Measurements from ENCODE around the gene TMEM250.

DNA sequence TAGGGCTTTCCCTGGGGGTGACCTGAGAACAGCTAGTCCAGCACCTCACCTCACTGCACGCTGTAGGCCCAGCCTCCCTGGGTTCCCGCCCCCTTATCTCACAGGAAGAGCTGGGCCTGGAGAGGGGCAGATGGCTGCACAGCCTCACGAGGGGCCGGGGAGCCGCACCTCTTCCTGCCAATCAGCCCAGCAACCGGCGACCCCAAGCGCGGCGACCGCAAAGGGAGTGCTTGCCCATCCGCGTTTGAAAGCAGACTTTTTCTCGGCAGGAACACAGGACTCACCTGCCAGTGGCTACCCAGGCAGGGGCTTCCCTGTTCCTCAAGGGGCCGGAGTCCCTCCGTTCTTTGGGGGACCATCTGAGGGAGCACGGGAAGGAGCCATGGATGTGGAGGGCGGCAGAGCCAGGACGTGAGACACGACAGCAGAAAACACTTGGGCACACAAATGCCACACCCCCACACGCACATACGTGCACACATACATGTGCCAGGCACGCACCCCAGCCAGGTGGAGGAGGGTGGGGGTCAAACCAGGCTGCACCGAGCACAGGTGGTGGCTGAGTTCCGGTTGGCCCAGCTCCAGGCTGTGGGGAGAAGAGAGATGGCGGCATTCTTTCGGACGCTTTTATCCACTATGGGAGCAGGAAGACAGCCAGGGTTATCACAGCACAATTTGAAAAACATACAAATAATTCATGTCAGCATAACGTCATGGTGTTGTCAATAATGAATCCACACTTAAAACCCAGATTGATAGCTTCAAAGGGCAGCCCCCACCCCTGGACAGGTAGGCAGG lies 11.3 kb downstream of the TMEM250 start:
- TF ChIP-seq POLR2AphosphoS5 (IDR thresholded peaks at IDR 0.05; ENCODE audit: low read depth, low read length) (no peak), CHD2 (IDR thresholded peaks at IDR 0.05; ENCODE audit: low read length, partially characterized antibody) (no peak), NFIC (IDR thresholded peaks at IDR 0.05; ENCODE audit: borderline replicate concordance) (no peak), EP300 (IDR thresholded peaks at IDR 0.05; ENCODE audit: borderline replicate concordance in 1 of 2, low read depth in 1 of 2, low read length in 1 of 2) (no peak)
- TF ChIP-seq, protein P1, sequence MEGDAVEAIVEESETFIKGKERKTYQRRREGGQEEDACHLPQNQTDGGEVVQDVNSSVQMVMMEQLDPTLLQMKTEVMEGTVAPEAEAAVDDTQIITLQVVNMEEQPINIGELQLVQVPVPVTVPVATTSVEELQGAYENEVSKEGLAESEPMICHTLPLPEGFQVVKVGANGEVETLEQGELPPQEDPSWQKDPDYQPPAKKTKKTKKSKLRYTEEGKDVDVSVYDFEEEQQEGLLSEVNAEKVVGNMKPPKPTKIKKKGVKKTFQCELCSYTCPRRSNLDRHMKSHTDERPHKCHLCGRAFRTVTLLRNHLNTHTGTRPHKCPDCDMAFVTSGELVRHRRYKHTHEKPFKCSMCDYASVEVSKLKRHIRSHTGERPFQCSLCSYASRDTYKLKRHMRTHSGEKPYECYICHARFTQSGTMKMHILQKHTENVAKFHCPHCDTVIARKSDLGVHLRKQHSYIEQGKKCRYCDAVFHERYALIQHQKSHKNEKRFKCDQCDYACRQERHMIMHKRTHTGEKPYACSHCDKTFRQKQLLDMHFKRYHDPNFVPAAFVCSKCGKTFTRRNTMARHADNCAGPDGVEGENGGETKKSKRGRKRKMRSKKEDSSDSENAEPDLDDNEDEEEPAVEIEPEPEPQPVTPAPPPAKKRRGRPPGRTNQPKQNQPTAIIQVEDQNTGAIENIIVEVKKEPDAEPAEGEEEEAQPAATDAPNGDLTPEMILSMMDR (IDR thresholded peaks at IDR 0.05), result no peak
- TF ChIP-seq, protein P2, sequence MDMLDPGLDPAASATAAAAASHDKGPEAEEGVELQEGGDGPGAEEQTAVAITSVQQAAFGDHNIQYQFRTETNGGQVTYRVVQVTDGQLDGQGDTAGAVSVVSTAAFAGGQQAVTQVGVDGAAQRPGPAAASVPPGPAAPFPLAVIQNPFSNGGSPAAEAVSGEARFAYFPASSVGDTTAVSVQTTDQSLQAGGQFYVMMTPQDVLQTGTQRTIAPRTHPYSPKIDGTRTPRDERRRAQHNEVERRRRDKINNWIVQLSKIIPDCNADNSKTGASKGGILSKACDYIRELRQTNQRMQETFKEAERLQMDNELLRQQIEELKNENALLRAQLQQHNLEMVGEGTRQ (IDR thresholded peaks at IDR 0.05; ENCODE audit: borderline replicate concordance, low read depth, low read length), result no peak

All from SK-N-SH (cell line).